ENCODE results near the gene ZFP36L2. TPM values are rescaled to one million over a fixed set of nuclear protein-coding genes. Genes with fewer than 3 reads are reported as not detected.

ZFP36L2 gene
- total and polyA plus RNA-seq, 2 donors (not counting 3 experiments of a cell fraction or from before 2014, with no cell fraction given): 14.5 to 75.9 TPM

DNA sequence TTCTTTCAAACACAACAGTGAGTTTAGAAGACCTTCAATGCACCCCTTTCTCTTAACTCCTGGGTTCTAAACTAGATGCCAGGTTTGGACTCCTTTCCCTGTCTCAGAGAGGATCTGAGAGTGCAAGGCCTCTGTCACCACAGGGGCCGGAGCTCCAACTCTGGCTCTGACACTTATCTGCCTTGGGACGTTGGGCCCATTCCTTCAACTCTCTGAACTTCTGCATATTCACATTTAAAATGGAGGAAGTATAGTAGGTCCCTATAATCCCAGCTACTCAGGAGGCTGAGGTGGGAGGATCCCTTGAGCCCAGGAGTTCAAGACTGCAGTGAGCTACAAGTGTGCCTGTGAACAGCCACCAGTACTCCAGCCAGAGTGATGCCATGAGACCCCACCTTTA lies 44.1 kb upstream of the ZFP36L2 start:
- H3K4me2 ChIP-seq (ENCODE audit: insufficient read depth, low read length): no peak overlapping the region
- intact Hi-C loops (cut with micrococcal nuclease) (no loop called here), dilution Hi-C loops (cut with MboI; ENCODE audit: extremely low pct_ligation_motif_present, low sequenced_read_pairs) (no loop called here)
- BruUV-seq (replicated peaks): no TSS peak
- H3K36me3 ChIP-seq (ENCODE audit: control insufficient read depth in 2 of 2, extremely low read depth in 1 of 2, insufficient read depth in 2 of 2, low read length in 2 of 2): no peaks in the 10 kb centered on the region
- no peak overlapping the region for H2AFZ ChIP-seq (ENCODE audit: low read depth, low read length)
- no peaks in the 10 kb centered on the region for H4K20me1 ChIP-seq (replicated peaks; ENCODE audit: control insufficient read depth, extremely low read depth, insufficient read depth, low read length)
- FAIRE-seq: no peak
- ChIA-PET CTCF (no interaction called here), POLR2A (no interaction called here)
- TF ChIP-seq POLR2AphosphoS5 (IDR thresholded peaks at IDR 0.05; ENCODE audit: insufficient read depth, low read depth, low read length) (no peak), EZH2 (IDR thresholded peaks at IDR 0.05; ENCODE audit: borderline replicate concordance, low read depth, low read length, severe bottlenecking) (no peak), FOS (IDR thresholded peaks at IDR 0.05; ENCODE audit: borderline replicate concordance, insufficient read depth, low read length) (no peak), MYC (IDR thresholded peaks at IDR 0.05; ENCODE audit: low read depth, low read length) (no peak), GATA2 (IDR thresholded peaks at IDR 0.05; ENCODE audit: insufficient read depth, insufficient read length, low read depth, low read length) (no peak), JUN (IDR thresholded peaks at IDR 0.05; ENCODE audit: borderline replicate concordance, insufficient read depth, insufficient read length, low read depth) (no peak), POLR2A (IDR thresholded peaks at IDR 0.05; ENCODE audit: low read depth, low read length) (no peak)
- TF ChIP-seq, protein P1, sequence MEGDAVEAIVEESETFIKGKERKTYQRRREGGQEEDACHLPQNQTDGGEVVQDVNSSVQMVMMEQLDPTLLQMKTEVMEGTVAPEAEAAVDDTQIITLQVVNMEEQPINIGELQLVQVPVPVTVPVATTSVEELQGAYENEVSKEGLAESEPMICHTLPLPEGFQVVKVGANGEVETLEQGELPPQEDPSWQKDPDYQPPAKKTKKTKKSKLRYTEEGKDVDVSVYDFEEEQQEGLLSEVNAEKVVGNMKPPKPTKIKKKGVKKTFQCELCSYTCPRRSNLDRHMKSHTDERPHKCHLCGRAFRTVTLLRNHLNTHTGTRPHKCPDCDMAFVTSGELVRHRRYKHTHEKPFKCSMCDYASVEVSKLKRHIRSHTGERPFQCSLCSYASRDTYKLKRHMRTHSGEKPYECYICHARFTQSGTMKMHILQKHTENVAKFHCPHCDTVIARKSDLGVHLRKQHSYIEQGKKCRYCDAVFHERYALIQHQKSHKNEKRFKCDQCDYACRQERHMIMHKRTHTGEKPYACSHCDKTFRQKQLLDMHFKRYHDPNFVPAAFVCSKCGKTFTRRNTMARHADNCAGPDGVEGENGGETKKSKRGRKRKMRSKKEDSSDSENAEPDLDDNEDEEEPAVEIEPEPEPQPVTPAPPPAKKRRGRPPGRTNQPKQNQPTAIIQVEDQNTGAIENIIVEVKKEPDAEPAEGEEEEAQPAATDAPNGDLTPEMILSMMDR (IDR thresholded peaks at IDR 0.05; ENCODE audit: extremely low read depth in 1 of 2, insufficient read depth in 1 of 2, low read depth in 1 of 2, low read length in 2 of 2): no peak
- TF ChIP-seq, protein P2, sequence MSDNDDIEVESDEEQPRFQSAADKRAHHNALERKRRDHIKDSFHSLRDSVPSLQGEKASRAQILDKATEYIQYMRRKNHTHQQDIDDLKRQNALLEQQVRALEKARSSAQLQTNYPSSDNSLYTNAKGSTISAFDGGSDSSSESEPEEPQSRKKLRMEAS (IDR thresholded peaks at IDR 0.05; ENCODE audit: insufficient read depth, insufficient read length): no peak
- no peak overlapping the region for H3K9ac ChIP-seq (replicated peaks; ENCODE audit: extremely low read depth, insufficient read depth, low read length)
- DNase-seq (ENCODE audit: low read depth, low spot score): no peak
- peaks cover 16% of the 10 kb centered on the region for H3K4me1 ChIP-seq (ENCODE audit: control insufficient read depth, extremely low read depth, insufficient read depth, low read length)
- peak overlapping the region; percentile 84 for H3K27ac ChIP-seq (ENCODE audit: insufficient read depth, low read depth, low read length)
- no peaks in the 10 kb centered on the region for H3K9me1 ChIP-seq (replicated peaks; ENCODE audit: control insufficient read depth, extremely low read depth, insufficient read depth, low read length)
- no peaks in the 10 kb centered on the region for H3K27me3 ChIP-seq (ENCODE audit: control insufficient read depth in 2 of 2, insufficient read depth in 2 of 2, low read length in 2 of 2)
- H3K79me2 ChIP-seq (ENCODE audit: control insufficient read depth, insufficient read depth, low read length): no peaks in the 10 kb centered on the region
- no peaks in the 10 kb centered on the region for H3K9me3 ChIP-seq (replicated peaks; ENCODE audit: control insufficient read depth, insufficient read depth, low read length)
- no peak overlapping the region for H3K4me3 ChIP-seq (replicated peaks in 1 of 3; ENCODE audit: insufficient read depth in 1 of 3, low read depth in 1 of 3, low read length in 3 of 3)
